HepG2 (cell line): ENCODE data around the gene ZMYND8. TPM values are rescaled to one million over a fixed set of nuclear protein-coding genes. Genes with fewer than 3 reads are reported as not detected.

ENCODE experiments used
- CSRNP1 ChIP-seq: sonication (generic); formaldehyde crosslinking; IDR thresholded peaks from 2 replicates; pipeline ENCODE4 v1.8.1; 2023; ENCODE audit warnings: mild to moderate bottlenecking, missing genetic modification reagents
- EZH2 ChIP-seq: conservative IDR thresholded peaks from 2 replicates; pipeline ENCODE4 v1.6.1; 2012; ENCODE audit warnings: mild to moderate bottlenecking, low read depth, low read length, moderate library complexity
- KAT7 ChIP-seq: IDR thresholded peaks from 2 replicates; pipeline ENCODE4 v1.6.1; 2018; ENCODE audit warnings: borderline replicate concordance, missing compliant biosample characterization
- NCOR1 ChIP-seq: fragments of 200-600 bp; sonication (generic); IDR thresholded peaks from 2 replicates; pipeline ENCODE4 v1.7.0; 2017; ENCODE audit warnings: antibody characterized with exemption, low read length, borderline replicate concordance
- RAD51 ChIP-seq: fragments of 450-650 bp; IDR thresholded peaks from 2 replicates; pipeline ENCODE4 v1.6.1; 2016; ENCODE audit warnings: borderline replicate concordance
- RORA ChIP-seq: sonication (generic); formaldehyde crosslinking; IDR thresholded peaks from 2 replicates; pipeline ENCODE4 v1.5.0; 2020; ENCODE audit warnings: mild to moderate bottlenecking, missing genetic modification reagents, moderate library complexity
- SALL1 ChIP-seq: sonication (generic); formaldehyde crosslinking; IDR thresholded peaks from 2 replicates; pipeline ENCODE4 v1.8.0; 2022; ENCODE audit warnings: mild to moderate bottlenecking, missing genetic modification reagents
- SATB2 ChIP-seq: sonication (generic); formaldehyde crosslinking; IDR thresholded peaks from 2 replicates; pipeline ENCODE4 v1.5.0; 2020; ENCODE audit warnings: missing genetic modification reagents
- SKI ChIP-seq: fragments of 450-650 bp; IDR thresholded peaks from one replicate; pipeline ENCODE4 v1.6.1; 2018; ENCODE audit warnings: mild to moderate bottlenecking; ENCODE audit not compliant: partially characterized antibody
- SMAD3 ChIP-seq: sonication (generic); formaldehyde crosslinking; IDR thresholded peaks from 2 replicates; pipeline ENCODE4 v1.4.0; 2020; ENCODE audit warnings: missing genetic modification reagents
- SP5 ChIP-seq: IDR thresholded peaks from 2 replicates; pipeline ENCODE4 v1.6.1; 2016; ENCODE audit warnings: low read depth, borderline replicate concordance
- YEATS2 ChIP-seq: sonication (generic); formaldehyde crosslinking; IDR thresholded peaks from 2 replicates; pipeline ENCODE4 v1.4.0; 2020; ENCODE audit warnings: missing genetic modification reagents, borderline replicate concordance
- ZGPAT ChIP-seq: IDR thresholded peaks from 2 replicates; pipeline ENCODE4 v1.6.1; 2016; ENCODE audit warnings: mild to moderate bottlenecking
- ZNF12 ChIP-seq: sonication (generic); formaldehyde crosslinking; IDR thresholded peaks from 2 replicates; pipeline ENCODE4 v1.5.0; 2020; ENCODE audit warnings: missing genetic modification reagents
- ZNF33A ChIP-seq: sonication (generic); formaldehyde crosslinking; IDR thresholded peaks from 2 replicates; pipeline ENCODE4 v1.5.1; 2020; ENCODE audit warnings: missing genetic modification reagents, mild to moderate bottlenecking, moderate library complexity, borderline replicate concordance
- ZNF383 ChIP-seq: sonication (generic); formaldehyde crosslinking; IDR thresholded peaks from 2 replicates; pipeline ENCODE4 v1.4.0; 2020; ENCODE audit warnings: missing genetic modification reagents, mild to moderate bottlenecking, borderline replicate concordance
- ZNF556 ChIP-seq: sonication (generic); formaldehyde crosslinking; IDR thresholded peaks from 2 replicates; pipeline ENCODE4 v1.4.0; 2020; ENCODE audit warnings: mild to moderate bottlenecking, missing genetic modification reagents, borderline replicate concordance
- ZSCAN5A ChIP-seq: sonication (generic); formaldehyde crosslinking; IDR thresholded peaks from 2 replicates; pipeline ENCODE4 v1.8.0; 2022; ENCODE audit warnings: mild to moderate bottlenecking, missing genetic modification reagents, borderline replicate concordance
- ZSCAN9 ChIP-seq: IDR thresholded peaks from 2 replicates; pipeline ENCODE4 v1.6.1; 2016; ENCODE audit warnings: borderline replicate concordance
- polyA plus RNA-seq, 8 experiments: library from polyadenylated mRNA; depleted of rRNA in 3 of 8; stranded (reverse) in 7 of 8; unstranded in 1 of 8; fragments of >200 nt; fragmentation: Illumina TruSeq in 4 of 8; extraction: Trizol in 4 of 8; gene quantifications; 2 replicates each; pipeline versions ENCODE4 v1.2.1 to v1.2.3, GENCODE V29; 2011 to 2016; ENCODE audit warnings: low read depth in 4 of 8, missing spikeins in 1 of 8, mixed read lengths in 1 of 8; ENCODE audit not compliant: insufficient read depth in 1 of 8
- total RNA-seq, 5 experiments: library from RNA; depleted of rRNA; stranded (reverse); fragments of >200 nt; fragmentation: Illumina TruSeq; extraction: Trizol; gene quantifications; 2 replicates each; pipeline ENCODE4 v1.2.3, GENCODE V29; 2016; ENCODE audit warnings: low read depth in 1 of 5
- TF ChIP-seq, protein P1 (sequence below): IDR thresholded peaks from 2 replicates; pipeline ENCODE4 v1.4.0; 2020; ENCODE audit warnings: mild to moderate bottlenecking, missing genetic modification reagents
- TF ChIP-seq, protein P2 (sequence below): sonication (generic); formaldehyde crosslinking; IDR thresholded peaks from 2 replicates; pipeline ENCODE4 v1.4.0; 2020; ENCODE audit warnings: missing genetic modification reagents, low read depth, mild to moderate bottlenecking, borderline replicate concordance

The ZMYND8 gene
- total and polyA plus RNA-seq, 2 of the 13 experiments (the other 11 are each of a cell fraction or from before 2014, with no cell fraction given) = 53.9 to 84.7 TPM

GRCh38 chr20:47334022-47334551 lies 22.4 kb downstream of the ZMYND8 start (continued):
- TF ChIP-seq ZSCAN5A (CRISPR knock-in tag) (peak; percentile 40; the same call in 1 of the 2 replicates), RORA (CRISPR knock-in tag) (no peak), ZNF383 (no peak), CSRNP1 (CRISPR knock-in tag) (peak; percentile 62; the same call in 1 of the 2 replicates), RAD51 (peak; percentile 34; the same call in 1 of the 2 replicates), ZNF33A (no peak), YEATS2 (peak; percentile 42; the same call in 1 of the 2 replicates), SP5 (CRISPR knock-in tag) (peak; percentile 94), SATB2 (CRISPR knock-in tag) (no peak), EZH2 (no peak), SMAD3 (peak; percentile 44; the same call in 1 of the 2 replicates), KAT7 (CRISPR knock-in tag) (no peak), ZGPAT (CRISPR knock-in tag) (peak; percentile 84), NCOR1 (peak; percentile 91; the same call in 1 of the 2 replicates), ZNF12 (CRISPR knock-in tag) (peak; percentile 93), SKI (peak; percentile 92), ZSCAN9 (CRISPR knock-in tag) (peak; percentile 81; the same call in 1 of the 2 replicates), ZNF556 (CRISPR knock-in tag) (no peak; the same call in 1 of the 2 replicates), SALL1 (CRISPR knock-in tag) (peak; percentile 73; the same call in 1 of the 2 replicates)
- TF ChIP-seq, protein P1, sequence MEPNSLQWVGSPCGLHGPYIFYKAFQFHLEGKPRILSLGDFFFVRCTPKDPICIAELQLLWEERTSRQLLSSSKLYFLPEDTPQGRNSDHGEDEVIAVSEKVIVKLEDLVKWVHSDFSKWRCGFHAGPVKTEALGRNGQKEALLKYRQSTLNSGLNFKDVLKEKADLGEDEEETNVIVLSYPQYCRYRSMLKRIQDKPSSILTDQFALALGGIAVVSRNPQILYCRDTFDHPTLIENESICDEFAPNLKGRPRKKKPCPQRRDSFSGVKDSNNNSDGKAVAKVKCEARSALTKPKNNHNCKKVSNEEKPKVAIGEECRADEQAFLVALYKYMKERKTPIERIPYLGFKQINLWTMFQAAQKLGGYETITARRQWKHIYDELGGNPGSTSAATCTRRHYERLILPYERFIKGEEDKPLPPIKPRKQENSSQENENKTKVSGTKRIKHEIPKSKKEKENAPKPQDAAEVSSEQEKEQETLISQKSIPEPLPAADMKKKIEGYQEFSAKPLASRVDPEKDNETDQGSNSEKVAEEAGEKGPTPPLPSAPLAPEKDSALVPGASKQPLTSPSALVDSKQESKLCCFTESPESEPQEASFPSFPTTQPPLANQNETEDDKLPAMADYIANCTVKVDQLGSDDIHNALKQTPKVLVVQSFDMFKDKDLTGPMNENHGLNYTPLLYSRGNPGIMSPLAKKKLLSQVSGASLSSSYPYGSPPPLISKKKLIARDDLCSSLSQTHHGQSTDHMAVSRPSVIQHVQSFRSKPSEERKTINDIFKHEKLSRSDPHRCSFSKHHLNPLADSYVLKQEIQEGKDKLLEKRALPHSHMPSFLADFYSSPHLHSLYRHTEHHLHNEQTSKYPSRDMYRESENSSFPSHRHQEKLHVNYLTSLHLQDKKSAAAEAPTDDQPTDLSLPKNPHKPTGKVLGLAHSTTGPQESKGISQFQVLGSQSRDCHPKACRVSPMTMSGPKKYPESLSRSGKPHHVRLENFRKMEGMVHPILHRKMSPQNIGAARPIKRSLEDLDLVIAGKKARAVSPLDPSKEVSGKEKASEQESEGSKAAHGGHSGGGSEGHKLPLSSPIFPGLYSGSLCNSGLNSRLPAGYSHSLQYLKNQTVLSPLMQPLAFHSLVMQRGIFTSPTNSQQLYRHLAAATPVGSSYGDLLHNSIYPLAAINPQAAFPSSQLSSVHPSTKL (CRISPR knock-in tag) = peak; percentile 99
- TF ChIP-seq, protein P2, sequence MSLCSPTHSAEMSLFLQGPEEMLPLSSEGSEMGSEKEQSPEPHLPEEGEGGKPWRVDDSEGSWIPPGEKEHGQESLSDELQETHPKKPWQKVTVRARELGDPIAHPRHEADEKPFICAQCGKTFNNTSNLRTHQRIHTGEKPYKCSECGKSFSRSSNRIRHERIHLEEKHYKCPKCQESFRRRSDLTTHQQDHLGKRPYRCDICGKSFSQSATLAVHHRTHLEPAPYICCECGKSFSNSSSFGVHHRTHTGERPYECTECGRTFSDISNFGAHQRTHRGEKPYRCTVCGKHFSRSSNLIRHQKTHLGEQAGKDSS (CRISPR knock-in tag) = 0 out of 2 replicates have a peak, but pooled peaks have one; percentile 22
